IPS DF 6.9 (cell line): ENCODE measurements around the gene SFRP5.
A peak's percentile ranks its signal among the peaks of the same experiment; 100 is the strongest.

ENCODE experiments used
- DNase-seq: peaks from one replicate; pipeline ENCODE4 v3.0.0-alpha.2; 2013; ENCODE audit warnings: low read depth, low spot score
- H3K27ac ChIP-seq: one replicate; pipeline ENCODE4 v1.5.1; 2013; ENCODE audit warnings: low read length, control low read depth
- H3K27me3 ChIP-seq: 2 replicates; pipeline ENCODE4 v1.6.1; 2013; ENCODE audit warnings: mild to moderate bottlenecking, low read length; ENCODE audit not compliant: control insufficient read depth, insufficient read depth
- H3K36me3 ChIP-seq: 2 replicates; pipeline ENCODE4 v1.6.1; 2013; ENCODE audit warnings: low read length; ENCODE audit not compliant: control insufficient read depth, insufficient read depth
- H3K4me1 ChIP-seq: 2 replicates; pipeline ENCODE4 v1.6.1; 2013; ENCODE audit warnings: low read length; ENCODE audit not compliant: control insufficient read depth, insufficient read depth
- H3K4me3 ChIP-seq: 2 replicates; pipeline ENCODE4 v1.5.1; 2013; ENCODE audit warnings: mild to moderate bottlenecking, low read length
- H3K9me3 ChIP-seq: 2 replicates; pipeline ENCODE4 v1.6.1; 2013; ENCODE audit warnings: low read length, inconsistent platforms; ENCODE audit not compliant: control insufficient read depth, insufficient read depth
- WGBS: extraction: QIAGEN DNeasy Blood & Tissue Kit; methylation state at CpG from one replicate; pipeline ENCODE4 v1.1.7; 2013; ENCODE audit warnings: mixed read lengths, missing lambda C conversion rate; ENCODE audit not compliant: insufficient read length, insufficient coverage; 5-methylcytosine and 5-hydroxymethylcytosine counted together

SFRP5 gene

DNA sequence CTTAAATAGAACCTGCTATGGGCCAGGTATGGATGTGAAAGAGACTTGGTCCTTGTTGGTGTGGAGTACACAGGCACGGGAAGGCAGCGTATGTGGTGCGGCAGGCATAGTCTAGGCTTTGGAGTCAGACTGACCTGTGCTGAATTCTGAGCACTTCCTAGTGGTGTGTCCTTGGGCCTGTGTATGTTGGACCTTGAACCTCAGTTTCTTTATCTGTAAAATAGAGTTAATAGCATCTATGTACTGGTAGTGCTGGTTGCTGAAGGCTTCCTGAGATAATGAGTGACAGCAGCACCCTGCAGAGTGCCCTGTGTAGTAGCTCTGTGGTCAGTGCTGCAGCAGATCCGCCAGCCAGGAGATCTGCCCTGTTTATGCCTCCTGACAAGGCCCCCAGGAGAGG lies 5.3 kb upstream of the SFRP5 start:
- Histone ChIP-seq H3K9me3 (no peaks in the 10 kb centered on the region), H3K27me3 (peaks cover 6% of the 10 kb centered on the region), H3K36me3 (no peaks in the 10 kb centered on the region; the same call in 1 of the 2 replicates), H3K4me3 (no peak overlapping the region), H3K4me1 (peaks cover 3% of the 10 kb centered on the region; the same call in 1 of the 2 replicates), H3K27ac (no peak overlapping the region)
- no peak for DNase-seq
- no CpG with 5 or more reads among the region's 4 CpGs for WGBS

GRCh38 chr10:97774811-97775294 lies 3.1 kb upstream of the SFRP5 start:
- no CpG with 5 or more reads among the region's 10 CpGs for WGBS
- H3K9me3 ChIP-seq, result no peaks in the 10 kb centered on the region
- DNase-seq, result no peak
- H3K36me3 ChIP-seq, result no peaks in the 10 kb centered on the region; the same call in 1 of the 2 replicates
- no peak overlapping the region for H3K27ac ChIP-seq
- H3K4me1 ChIP-seq, result peaks cover 1% of the 10 kb centered on the region; the same call in 1 of the 2 replicates
- peaks cover 18% of the 10 kb centered on the region for H3K27me3 ChIP-seq
- no peak overlapping the region for H3K4me3 ChIP-seq

DNA sequence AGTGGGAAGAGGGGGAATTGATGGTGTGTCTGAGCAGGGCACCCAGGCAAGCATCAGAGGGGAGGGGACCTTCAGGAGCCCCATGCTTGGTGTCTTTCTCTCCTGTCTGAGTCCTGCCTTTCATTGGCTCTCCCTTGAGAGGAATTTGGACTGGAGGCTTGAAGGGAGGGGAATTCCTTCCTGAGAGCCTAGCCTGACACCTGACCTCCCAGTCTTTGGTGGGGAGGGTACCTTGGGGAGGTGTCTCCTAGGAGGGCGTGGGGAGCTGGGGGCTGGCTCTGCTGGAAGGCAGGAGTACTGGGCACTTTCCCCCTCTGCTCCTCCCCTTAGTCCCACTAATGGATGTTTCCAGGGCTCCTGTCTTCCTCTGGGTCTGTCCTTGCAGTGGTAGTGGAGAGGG lies 1.3 kb upstream of the SFRP5 start:
- no peaks in the 10 kb centered on the region for H3K9me3 ChIP-seq
- H3K4me3 ChIP-seq, result no peak overlapping the region
- peaks cover 23% of the 10 kb centered on the region for H3K27me3 ChIP-seq
- WGBS, result no CpG with 5 or more reads among the region's 1 CpG
- H3K36me3 ChIP-seq, result no peaks in the 10 kb centered on the region; the same call in 1 of the 2 replicates
- no peak overlapping the region for H3K27ac ChIP-seq
- no peak for DNase-seq
- H3K4me1 ChIP-seq, result peaks cover 1% of the 10 kb centered on the region; the same call in 1 of the 2 replicates

DNA sequence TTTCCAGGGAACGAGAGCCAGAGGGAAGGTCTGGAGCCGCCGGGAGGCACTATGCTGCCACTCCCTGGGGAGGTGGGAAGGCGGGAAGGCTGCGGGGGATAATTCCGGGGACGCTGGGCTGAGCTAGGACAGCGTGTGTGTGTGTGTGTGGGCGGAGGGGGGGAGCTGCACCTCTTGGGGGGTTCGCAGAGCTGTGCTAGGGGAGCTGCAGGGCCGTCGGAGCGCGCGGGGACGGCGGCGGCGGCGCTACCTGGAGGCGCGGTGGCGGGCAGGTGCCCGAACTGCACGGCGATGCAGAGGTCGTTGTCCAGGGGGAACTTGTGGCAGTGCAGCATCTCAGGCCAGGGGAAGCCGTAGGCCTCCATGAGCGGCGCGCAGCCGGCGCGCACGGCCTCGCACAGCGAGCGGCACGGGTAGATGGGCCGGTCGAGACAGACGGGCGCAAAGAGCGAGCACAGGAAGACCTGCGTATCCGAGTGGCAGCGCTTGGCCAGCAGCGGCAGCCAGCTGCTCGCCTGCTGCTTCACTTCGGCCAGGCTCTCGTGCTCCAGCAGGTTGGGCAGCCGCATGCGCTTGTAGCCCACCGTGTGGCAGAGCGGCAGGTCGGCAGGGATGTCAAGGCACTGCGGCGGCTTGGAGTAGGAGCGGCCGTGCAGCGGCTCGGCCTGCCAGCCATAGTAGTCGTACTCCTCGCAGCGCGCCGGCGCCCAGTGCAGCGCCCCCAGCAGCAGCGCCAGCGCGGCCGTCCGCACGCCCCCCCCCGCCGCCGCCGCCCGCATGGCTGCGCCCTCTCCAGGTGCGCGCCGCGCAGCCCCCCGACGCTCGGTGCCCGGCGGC lies 526 bp downstream of the SFRP5 start:
- H3K4me1 ChIP-seq, result peaks cover 1% of the 10 kb centered on the region; the same call in 1 of the 2 replicates
- no peak overlapping the region for H3K27ac ChIP-seq
- peak overlapping the region; percentile 32; the same call in 1 of the 2 replicates for H3K4me3 ChIP-seq
- no peaks in the 10 kb centered on the region; the same call in 1 of the 2 replicates for H3K36me3 ChIP-seq
- no peaks in the 10 kb centered on the region for H3K9me3 ChIP-seq
- WGBS, result no CpG with 5 or more reads among the region's 90 CpGs
- H3K27me3 ChIP-seq, result peaks cover 23% of the 10 kb centered on the region
- no peak for DNase-seq

DNA sequence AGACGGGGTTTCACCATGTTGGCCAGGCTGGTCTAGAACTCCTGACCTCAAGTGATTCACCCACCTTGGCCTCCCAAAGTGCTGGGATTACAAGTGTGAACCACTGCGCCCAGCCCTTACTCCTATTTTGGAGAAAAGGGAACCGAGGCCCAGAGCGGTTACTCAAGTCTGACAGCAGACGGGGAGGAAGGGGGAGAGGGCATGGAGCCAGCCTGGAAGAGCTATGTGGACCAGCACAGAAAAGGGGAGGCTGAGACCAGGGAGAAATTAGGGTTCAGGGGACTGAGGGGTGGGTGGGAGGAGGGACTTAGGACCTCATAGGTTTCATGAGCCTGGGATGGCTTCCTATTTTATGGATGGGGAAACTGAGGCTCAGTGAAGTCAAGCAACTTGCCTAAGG lies 1.5 kb downstream of the SFRP5 start:
- no peaks in the 10 kb centered on the region; the same call in 1 of the 2 replicates for H3K36me3 ChIP-seq
- no peaks in the 10 kb centered on the region for H3K9me3 ChIP-seq
- WGBS, result no CpG with 5 or more reads among the region's 5 CpGs
- no peak overlapping the region for H3K27ac ChIP-seq
- DNase-seq, result no peak
- peaks cover 23% of the 10 kb centered on the region for H3K27me3 ChIP-seq
- no peak overlapping the region for H3K4me3 ChIP-seq
- peaks cover 2% of the 10 kb centered on the region for H3K4me1 ChIP-seq

DNA sequence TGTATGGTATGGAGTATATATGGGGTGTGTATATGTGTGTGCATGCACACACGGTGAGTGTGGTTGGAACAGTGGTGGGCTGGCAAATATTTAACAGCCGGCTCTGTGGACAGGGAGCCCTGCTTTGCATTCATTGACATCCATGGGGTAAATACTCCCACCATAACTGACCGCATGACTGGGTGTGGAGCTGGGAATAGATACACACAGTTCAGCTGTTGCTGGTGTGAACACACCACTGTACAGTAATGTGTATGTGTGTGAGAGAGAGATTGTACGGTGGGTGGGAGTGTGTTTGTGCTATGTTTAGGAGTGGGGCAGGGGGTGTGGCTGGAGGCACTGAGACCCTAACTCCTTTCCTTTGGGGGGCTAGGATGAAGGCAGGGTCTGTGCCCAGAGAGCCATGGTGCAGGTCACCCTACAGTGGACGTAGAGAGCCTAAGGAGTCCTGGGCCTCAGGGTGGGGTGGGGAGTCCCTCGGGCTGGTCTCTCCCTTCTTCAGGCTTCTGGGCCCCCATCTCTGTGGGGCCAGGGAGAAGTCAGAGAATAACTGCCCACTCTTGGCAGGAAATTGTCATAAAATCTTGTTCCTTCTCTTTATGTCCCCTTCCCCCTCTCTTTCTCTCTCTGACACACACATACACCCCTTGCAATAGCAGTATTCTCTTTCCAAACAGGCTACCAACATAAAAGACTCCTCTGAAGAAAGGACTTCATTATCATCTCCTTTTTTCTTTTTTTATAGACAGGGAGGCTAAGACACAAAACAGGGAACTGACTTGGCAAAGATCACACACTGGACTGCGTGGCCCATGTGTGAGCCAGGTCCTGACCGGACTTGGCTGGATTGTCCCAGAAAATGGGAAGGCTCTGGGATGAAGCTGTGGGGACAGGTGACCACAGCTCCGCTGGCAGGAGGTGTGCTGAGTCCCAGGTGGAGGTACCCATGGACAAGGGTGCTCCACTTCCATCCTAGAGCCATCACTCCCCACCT lies 3.2 kb downstream of the SFRP5 start:
- no peaks in the 10 kb centered on the region; the same call in 1 of the 2 replicates for H3K36me3 ChIP-seq
- H3K9me3 ChIP-seq, result no peaks in the 10 kb centered on the region
- H3K27ac ChIP-seq, result no peak overlapping the region
- 100% methylated on average over 1 of the region's 9 CpGs for WGBS
- no peak overlapping the region for H3K4me3 ChIP-seq
- peaks cover 23% of the 10 kb centered on the region for H3K27me3 ChIP-seq
- H3K4me1 ChIP-seq, result peaks cover 3% of the 10 kb centered on the region
- no peak for DNase-seq

DNA sequence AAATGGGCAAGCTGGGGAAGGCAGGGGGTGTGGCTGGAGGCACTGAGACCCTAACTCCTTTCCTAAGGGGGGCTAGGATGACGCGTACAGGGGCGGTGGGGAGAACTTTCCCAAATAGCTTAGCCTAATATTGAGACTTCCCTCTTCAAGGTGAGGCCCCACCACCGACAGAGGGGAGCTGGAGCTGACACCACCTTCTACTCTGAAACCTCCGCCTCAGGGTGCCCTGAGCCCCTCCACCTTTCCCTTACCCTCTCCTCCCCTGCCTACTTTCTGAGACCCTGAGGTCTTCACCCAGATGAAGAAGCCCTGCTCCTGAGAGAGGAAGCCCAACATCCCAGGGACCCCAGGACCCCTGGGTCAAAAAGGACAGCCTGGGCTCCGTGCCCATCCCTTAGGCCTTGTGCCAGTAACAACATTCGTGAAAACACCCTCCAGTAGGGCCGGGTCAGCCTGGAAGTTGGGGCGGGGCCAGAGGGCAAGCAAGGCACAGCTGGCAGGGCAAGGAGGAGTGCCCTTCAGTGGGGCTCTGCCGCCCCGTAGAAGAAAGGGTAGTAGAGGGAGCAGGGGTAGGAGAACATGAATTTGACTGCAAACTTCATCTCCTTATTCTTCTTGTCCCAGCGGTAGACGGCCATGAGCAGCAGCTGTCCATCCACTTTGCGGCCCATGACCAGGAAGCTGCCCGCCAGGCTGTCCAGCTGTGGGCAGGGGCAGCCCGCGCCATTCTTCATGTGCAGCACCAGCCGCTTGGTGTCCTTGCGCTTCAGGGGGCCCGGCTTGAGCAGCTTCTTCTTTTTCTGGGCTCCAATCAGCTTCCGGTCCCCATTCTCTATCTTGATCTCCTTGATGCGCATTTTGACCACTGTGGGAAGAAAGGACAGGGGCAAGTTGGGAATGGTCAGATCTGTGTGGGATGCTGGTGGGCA lies 4.5 kb downstream of the SFRP5 start:
- no peaks in the 10 kb centered on the region; the same call in 1 of the 2 replicates for H3K36me3 ChIP-seq
- no CpG with 5 or more reads among the region's 22 CpGs for WGBS
- no peak overlapping the region for H3K4me3 ChIP-seq
- no peak overlapping the region for H3K27ac ChIP-seq
- H3K9me3 ChIP-seq, result no peaks in the 10 kb centered on the region
- peaks cover 11% of the 10 kb centered on the region for H3K4me1 ChIP-seq
- no peak for DNase-seq
- H3K27me3 ChIP-seq, result peaks cover 18% of the 10 kb centered on the region

DNA sequence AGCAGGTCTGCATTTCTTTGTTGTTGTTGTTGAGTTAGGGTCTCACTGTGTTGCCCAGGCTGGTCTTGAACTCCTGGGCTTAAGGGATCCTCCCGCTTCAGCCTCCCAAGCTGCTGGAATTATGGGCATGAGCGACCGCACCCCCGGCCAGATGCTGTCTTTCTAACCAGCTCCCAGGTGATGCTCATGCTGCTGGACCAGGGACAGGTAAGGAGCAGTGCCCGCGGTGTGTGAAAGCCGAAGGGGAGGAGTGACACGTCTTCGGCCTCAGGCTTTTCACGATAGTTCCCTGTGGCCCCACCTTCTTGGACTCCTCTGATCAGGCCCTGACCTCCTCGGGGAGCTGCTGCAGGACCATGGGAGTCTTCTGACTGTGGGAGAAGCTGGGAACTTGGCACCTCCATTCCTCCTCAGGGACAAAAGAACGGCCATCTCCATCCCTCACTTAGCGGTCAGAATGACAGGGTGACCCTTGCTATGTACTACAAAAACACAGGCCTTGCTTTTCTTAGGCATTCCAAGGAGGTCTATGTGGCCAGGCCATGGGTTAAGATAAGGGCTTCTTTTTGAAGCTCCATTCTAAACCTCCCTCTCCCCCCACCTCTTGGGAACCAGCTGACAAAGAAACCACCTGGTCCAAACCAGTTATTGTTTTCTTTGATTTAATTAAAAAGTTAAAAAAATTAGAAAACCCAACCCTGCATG lies 5.5 kb downstream of the SFRP5 start:
- Histone ChIP-seq H3K27me3 (peaks cover 15% of the 10 kb centered on the region), H3K27ac (no peak overlapping the region), H3K36me3 (no peaks in the 10 kb centered on the region), H3K9me3 (no peaks in the 10 kb centered on the region), H3K4me3 (no peak overlapping the region), H3K4me1 (peaks cover 11% of the 10 kb centered on the region)
- DNase-seq, result no peak
- WGBS, result no CpG with 5 or more reads among the region's 13 CpGs

GRCh38 chr10:97765201-97765600 lies 6.6 kb downstream of the SFRP5 start:
- H3K4me1 ChIP-seq, result peaks cover 11% of the 10 kb centered on the region
- H3K27ac ChIP-seq, result no peak overlapping the region
- H3K9me3 ChIP-seq, result no peaks in the 10 kb centered on the region
- DNase-seq, result no peak
- peaks cover 8% of the 10 kb centered on the region for H3K27me3 ChIP-seq
- H3K4me3 ChIP-seq, result no peak overlapping the region
- WGBS, result no CpG with 5 or more reads among the region's 15 CpGs
- H3K36me3 ChIP-seq, result no peaks in the 10 kb centered on the region
